Tibial artery (tissue), 4 donors: ENCODE data around the gene MGAT5.

ENCODE experiments used
- DNase-seq, 2 donors: peaks; one replicate each; pipeline ENCODE4 v3.0.0-alpha.2; 2019
- H3K27ac ChIP-seq, 2 donors: fragments of 200-600 bp; sonication (generic) in 1 of 2; 1 replicate in 1 of 2; 2 replicates in 1 of 2; pipeline ENCODE4 v1.5.1; 2018 to 2019; ENCODE audit warnings: mild to moderate bottlenecking in 1 of 2
- H3K27me3 ChIP-seq, 2 donors: fragments of 200-600 bp; sonication (generic) in 1 of 2; one replicate each; pipeline versions ENCODE4 v1.5.1 to v1.6.0; 2016 to 2019
- H3K36me3 ChIP-seq, 3 donors: fragments of 200-600 bp; sonication (generic) in 2 of 3; one replicate each; pipeline ENCODE4 v1.5.1; 2016 to 2019; ENCODE audit warnings: mild to moderate bottlenecking in 2 of 3
- H3K4me1 ChIP-seq, 4 donors: fragments of 200-600 bp; sonication (generic) in 2 of 4; 1 replicate in 3 of 4; 2 replicates in 1 of 4; pipeline ENCODE4 v1.5.1; 2016 to 2019
- H3K4me3 ChIP-seq, 2 donors: fragments of 200-600 bp; sonication (generic) in 1 of 2; 1 replicate in 1 of 2; 2 replicates in 1 of 2; pipeline ENCODE4 v1.5.1; 2018 to 2019; ENCODE audit warnings: mild to moderate bottlenecking in 2 of 2
- H3K9me3 ChIP-seq, 3 donors: fragments of 200-600 bp; sonication (generic) in 1 of 3; one replicate each; pipeline ENCODE4 v1.5.1; 2016 to 2019
- CTCF ChIP-seq, 2 experiments: fragments of 200-600 bp in 1 of 2; fragments of 450-650 bp in 1 of 2; IDR thresholded peaks; one replicate each; pipeline ENCODE4 v1.5.1; 2017 to 2019; ENCODE audit warnings: antibody characterized with exemption in 2 of 2, mild to moderate bottlenecking in 1 of 2, moderate library complexity in 1 of 2
- intact Hi-C: fragments of 100-400 bp; cut with DNase I; formaldehyde crosslinking; loops from one replicate; pipeline ENCODE4 v1.15.0; 2023; ENCODE audit warnings: low total_unique reads

MGAT5 gene

GRCh38 chr2:134248913-134249312, 5.0 kb upstream of the MGAT5 start:
- intact Hi-C loops, result no loop called here
- peaks cover 0 to 13% (median 4%) of the 10 kb centered on the region in 4 donors for H3K4me1 ChIP-seq
- no peak for TF ChIP-seq CTCF (IDR thresholded peaks at IDR 0.05)
- H3K4me3 ChIP-seq, result no peak overlapping the region
- no peaks in the 10 kb centered on the region for H3K27me3 ChIP-seq
- no peak overlapping the region for H3K27ac ChIP-seq
- no peaks in the 10 kb centered on the region for H3K9me3 ChIP-seq
- no peak for DNase-seq
- no peaks in the 10 kb centered on the region for H3K36me3 ChIP-seq

DNA sequence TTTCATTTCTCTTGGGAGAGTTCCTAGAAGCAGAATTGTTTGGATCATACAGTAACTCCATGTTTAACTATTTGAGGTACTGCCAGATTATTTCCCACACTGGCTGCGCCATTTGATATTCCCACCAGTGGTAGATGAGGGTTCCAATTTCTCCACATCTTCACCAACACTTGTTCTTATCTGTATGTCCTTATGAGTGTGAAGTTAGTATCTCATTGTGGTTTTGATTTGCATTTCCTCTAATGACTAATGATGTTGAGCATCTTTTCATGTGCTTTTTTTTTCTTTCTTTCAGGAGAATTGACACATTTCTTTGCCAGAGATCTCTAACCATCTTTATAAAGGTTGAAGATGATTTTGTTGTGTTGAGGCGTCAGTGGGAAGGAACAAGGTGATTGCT, 4.1 kb upstream of the MGAT5 start:
- H3K27ac ChIP-seq, result no peak overlapping the region
- no peaks in the 10 kb centered on the region for H3K9me3 ChIP-seq
- H3K27me3 ChIP-seq, result no peaks in the 10 kb centered on the region
- intact Hi-C loops, result no loop called here
- DNase-seq, result no peak
- peaks cover 0 to 10% (median 4%) of the 10 kb centered on the region in 4 donors for H3K4me1 ChIP-seq
- H3K36me3 ChIP-seq, result no peaks in the 10 kb centered on the region
- no peak overlapping the region for H3K4me3 ChIP-seq
- no peak for TF ChIP-seq CTCF (IDR thresholded peaks at IDR 0.05)

DNA sequence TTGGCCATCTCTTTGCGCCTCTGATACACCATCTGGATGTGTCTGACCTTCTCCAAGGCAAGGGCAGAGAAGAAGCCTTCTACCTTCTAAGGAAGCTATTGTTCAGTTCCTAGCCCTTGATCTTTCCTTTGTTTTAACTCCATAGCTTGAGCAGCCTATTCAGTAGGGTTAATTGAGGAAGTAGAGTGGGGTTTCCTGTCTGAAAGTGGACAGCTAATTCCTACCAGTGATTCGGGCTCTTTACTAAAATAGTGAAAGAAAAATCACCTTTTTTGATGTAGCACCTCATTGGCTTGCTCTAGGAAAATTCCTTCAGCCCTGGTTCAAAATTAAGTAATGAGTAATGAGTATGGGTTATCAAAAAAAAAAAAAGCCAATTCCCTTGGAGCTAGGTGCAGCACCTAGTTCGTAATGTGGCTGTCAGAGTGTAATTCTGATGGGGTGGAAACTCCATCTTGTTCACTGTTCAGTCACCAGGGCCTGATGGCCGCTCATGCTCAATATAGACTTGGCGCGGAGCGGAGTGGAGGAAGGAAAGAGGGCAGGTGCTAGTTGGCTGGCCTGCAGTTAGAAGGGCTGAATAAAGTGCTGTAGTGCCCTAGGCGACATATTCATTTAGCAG, 2.9 kb upstream of the MGAT5 start:
- H3K4me1 ChIP-seq, result no peaks in the 10 kb centered on the region
- TF ChIP-seq CTCF (IDR thresholded peaks at IDR 0.05), result no peak
- DNase-seq, result no peak
- H3K9me3 ChIP-seq, result no peaks in the 10 kb centered on the region
- no peaks in the 10 kb centered on the region for H3K27me3 ChIP-seq
- no peak overlapping the region for H3K4me3 ChIP-seq
- intact Hi-C loops, result no loop called here
- no peak overlapping the region for H3K27ac ChIP-seq
- no peaks in the 10 kb centered on the region for H3K36me3 ChIP-seq

DNA sequence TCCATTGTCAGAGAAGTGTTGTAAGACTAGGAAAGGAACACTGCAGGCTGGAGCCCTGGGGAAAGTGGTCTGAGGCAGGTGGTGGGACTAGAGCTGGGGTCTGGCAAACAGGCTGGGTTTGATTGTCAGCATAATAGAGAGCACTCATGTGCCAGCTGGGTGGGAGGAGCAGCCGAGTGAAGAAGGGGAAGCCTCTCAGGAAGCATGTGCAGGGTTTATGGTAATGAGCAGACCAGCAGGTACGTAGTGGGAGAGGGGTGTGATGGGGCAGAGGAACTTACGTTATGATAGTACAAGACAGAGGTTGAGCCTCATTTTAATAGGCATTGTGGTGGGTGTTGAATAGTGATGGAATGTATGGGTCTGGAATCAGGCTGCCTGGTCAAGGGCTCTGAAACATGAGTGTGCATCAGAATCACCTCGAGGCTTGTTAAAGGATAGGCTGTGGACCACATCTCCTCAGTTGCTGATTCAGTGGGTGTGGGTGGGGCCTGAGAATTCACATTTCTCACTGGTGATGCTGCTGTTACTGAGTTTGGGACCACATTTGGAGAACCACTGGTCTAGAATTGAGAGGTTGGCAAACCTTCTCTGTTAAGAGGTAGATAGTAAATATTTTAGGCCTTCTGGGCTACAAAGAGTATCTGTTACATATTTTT, 1.7 kb upstream of the MGAT5 start:
- H3K36me3 ChIP-seq, result no peaks in the 10 kb centered on the region
- no peak overlapping the region for H3K27ac ChIP-seq
- TF ChIP-seq CTCF (IDR thresholded peaks at IDR 0.05), result no peak
- intact Hi-C loops, result no loop called here
- H3K4me3 ChIP-seq, result no peak overlapping the region
- no peaks in the 10 kb centered on the region for H3K4me1 ChIP-seq
- no peaks in the 10 kb centered on the region for H3K27me3 ChIP-seq
- no peaks in the 10 kb centered on the region for H3K9me3 ChIP-seq
- DNase-seq, result no peak

- DNase-seq, result no peak
- Histone ChIP-seq H3K27ac (no peak overlapping the region), H3K4me3 (no peak overlapping the region), H3K4me1 (peaks cover 0 to 1% (median under 1%) of the 10 kb centered on the region in 4 donors), H3K27me3 (no peaks in the 10 kb centered on the region), H3K36me3 (no peaks in the 10 kb centered on the region), H3K9me3 (no peaks in the 10 kb centered on the region)
- no peak for TF ChIP-seq CTCF (IDR thresholded peaks at IDR 0.05)
- intact Hi-C loops, result no loop called here
These were observed 661 bp upstream of the MGAT5 start for GRCh38 chr2:134253117-134253704.
